ENCODE measurements around the gene MT1A. TPM values are rescaled to one million over a fixed set of nuclear protein-coding genes. Genes with fewer than 3 reads are reported as not detected.

Gene MT1A
- total and polyA plus RNA-seq, 8 donors, result 0.78 to 24.1 (median 2.0) TPM; not detected in 4

DNA sequence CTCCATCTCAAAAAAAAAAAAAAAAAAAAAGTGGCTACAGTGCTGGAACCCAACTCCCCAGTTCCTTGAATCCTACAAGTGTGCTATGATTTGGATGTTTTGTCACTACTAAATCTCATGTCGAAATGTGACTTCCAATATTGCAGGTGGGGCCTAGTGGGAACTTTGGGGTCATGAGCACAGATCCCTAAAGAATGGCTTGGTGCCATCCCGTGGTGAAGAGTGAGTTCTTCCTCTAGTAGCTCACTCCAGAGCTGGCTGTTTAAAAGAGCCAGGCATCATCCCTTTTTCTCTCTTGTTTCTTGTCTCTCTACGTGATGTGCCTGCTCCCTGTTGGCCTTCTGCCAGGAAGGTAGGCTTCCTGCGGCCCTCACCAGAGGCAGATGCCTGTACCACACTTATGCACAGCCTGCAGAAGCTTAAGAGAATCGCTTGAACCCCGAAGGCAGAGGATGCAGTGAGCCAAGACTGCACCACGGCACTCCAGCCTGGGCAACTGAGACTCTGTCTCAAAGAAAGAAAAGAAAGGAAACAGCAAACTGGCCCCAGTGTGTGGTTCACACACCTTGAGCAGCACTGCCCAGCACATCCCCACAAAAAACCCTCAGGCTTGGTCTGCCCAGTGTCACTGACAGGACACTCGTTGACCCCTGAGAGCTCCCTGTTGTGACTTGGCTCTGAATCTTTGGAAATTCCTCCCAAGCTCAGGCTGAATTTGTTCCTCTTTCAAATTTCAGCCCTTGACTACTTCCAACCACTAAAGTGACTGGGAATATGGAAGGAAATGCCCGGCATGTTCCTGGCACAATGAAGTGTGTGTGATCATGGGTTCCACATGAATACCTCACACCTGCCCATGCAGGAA, 9.7 kb upstream of the MT1A start:
- TF ChIP-seq, protein P1, sequence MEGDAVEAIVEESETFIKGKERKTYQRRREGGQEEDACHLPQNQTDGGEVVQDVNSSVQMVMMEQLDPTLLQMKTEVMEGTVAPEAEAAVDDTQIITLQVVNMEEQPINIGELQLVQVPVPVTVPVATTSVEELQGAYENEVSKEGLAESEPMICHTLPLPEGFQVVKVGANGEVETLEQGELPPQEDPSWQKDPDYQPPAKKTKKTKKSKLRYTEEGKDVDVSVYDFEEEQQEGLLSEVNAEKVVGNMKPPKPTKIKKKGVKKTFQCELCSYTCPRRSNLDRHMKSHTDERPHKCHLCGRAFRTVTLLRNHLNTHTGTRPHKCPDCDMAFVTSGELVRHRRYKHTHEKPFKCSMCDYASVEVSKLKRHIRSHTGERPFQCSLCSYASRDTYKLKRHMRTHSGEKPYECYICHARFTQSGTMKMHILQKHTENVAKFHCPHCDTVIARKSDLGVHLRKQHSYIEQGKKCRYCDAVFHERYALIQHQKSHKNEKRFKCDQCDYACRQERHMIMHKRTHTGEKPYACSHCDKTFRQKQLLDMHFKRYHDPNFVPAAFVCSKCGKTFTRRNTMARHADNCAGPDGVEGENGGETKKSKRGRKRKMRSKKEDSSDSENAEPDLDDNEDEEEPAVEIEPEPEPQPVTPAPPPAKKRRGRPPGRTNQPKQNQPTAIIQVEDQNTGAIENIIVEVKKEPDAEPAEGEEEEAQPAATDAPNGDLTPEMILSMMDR (IDR thresholded peaks at IDR 0.05), result no peak
- Histone ChIP-seq H3K27ac (no peak overlapping the region), H3K36me3 (no peaks in the 10 kb centered on the region), H3K9me3 (no peaks in the 10 kb centered on the region), H3K27me3 (peaks cover 8 to 73% of the 10 kb centered on the region in 2 donors), H3K4me3 (no peak overlapping the region), H3K4me1 (peaks cover 5 to 28% of the 10 kb centered on the region in 2 donors)
- no peak for DNase-seq
- intact Hi-C loops (cut with DNase I), result no loop called here
- no peak for ATAC-seq

DNA sequence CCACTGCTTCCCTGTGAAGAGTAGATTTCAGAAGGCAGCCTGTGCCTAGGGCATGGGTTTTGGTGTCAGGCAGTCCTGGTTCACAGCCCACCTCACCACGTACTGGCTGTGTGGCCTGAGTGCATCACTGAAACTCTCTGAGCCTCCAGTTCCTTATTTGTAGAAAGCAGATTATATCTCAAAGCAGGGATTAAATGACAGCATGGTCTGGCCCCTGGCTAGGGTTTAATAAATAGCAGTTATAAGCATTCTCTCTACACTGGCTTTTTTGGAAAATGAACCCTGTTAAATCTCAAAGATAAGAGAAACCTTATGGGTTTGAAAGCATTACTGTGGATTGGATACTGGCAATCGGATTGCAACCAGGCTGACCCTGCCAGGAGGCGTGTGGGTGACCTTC, 8.9 kb upstream of the MT1A start:
- Histone ChIP-seq H3K27ac (no peak overlapping the region), H3K36me3 (no peaks in the 10 kb centered on the region), H3K4me1 (peaks cover 5 to 31% of the 10 kb centered on the region in 2 donors), H3K27me3 (peaks cover 8 to 77% of the 10 kb centered on the region in 2 donors), H3K9me3 (no peaks in the 10 kb centered on the region), H3K4me3 (no peak overlapping the region)
- DNase-seq (no peak), ATAC-seq (no peak)
- TF ChIP-seq, protein P1 (IDR thresholded peaks at IDR 0.05), result no peak
- intact Hi-C loops (cut with DNase I), result no loop called here

DNA sequence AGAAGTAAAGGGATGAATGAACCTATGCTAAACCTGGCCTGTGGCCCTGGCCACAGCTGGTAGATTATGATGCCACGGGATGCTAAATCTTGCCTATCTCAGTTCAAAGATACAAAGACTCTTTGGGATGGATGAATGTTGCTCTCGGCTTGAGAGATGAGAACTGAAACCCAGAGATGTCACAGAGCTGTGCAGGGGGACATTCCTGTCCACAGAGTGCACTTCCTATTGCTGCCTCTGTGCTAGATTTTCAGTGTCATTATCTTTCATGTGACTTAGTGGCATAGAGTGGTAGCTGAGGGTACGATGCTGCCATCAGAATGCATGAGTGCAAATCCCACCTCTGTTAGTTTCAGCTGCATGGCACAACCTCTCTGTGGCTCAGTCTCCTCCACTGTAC, 8.3 kb upstream of the MT1A start:
- peaks cover 5 to 31% of the 10 kb centered on the region in 2 donors for H3K4me1 ChIP-seq
- intact Hi-C loops (cut with DNase I), result no loop called here
- DNase-seq (no peak), ATAC-seq (no peak)
- H3K27ac ChIP-seq, result no peak overlapping the region
- no peaks in the 10 kb centered on the region for H3K9me3 ChIP-seq
- H3K4me3 ChIP-seq, result no peak overlapping the region
- H3K27me3 ChIP-seq, result peaks cover 12 to 77% of the 10 kb centered on the region in 2 donors
- TF ChIP-seq, protein P1 (IDR thresholded peaks at IDR 0.05), result no peak
- no peaks in the 10 kb centered on the region for H3K36me3 ChIP-seq

DNA sequence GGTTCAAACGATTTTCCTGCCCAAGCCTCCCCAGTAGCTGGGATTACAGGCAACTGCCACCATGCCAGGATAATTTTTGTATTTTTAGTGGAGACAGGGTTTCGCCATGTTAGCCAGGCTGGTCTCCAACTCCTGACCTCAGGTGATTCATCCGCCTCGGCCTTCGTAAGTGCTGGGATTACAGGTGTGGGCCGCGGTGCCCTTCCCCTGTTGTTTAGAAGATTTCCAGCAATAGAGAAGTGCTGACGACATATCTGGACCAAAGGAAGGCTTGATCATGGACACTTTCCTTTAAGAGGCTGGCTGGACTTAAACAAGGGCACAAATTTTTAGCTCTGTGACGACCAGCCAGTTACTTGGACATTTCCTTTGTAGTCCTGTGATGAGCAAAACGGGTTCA, 7.3 kb upstream of the MT1A start:
- peaks cover 5 to 26% of the 10 kb centered on the region in 2 donors for H3K4me1 ChIP-seq
- intact Hi-C loops (cut with DNase I), result no loop called here
- TF ChIP-seq, protein P1 (IDR thresholded peaks at IDR 0.05), result no peak
- H3K36me3 ChIP-seq, result no peaks in the 10 kb centered on the region
- DNase-seq (no peak), ATAC-seq (no peak)
- no peak overlapping the region for H3K4me3 ChIP-seq
- no peak overlapping the region for H3K27ac ChIP-seq
- no peaks in the 10 kb centered on the region for H3K9me3 ChIP-seq
- H3K27me3 ChIP-seq, result peaks cover 19 to 77% of the 10 kb centered on the region in 2 donors

DNA sequence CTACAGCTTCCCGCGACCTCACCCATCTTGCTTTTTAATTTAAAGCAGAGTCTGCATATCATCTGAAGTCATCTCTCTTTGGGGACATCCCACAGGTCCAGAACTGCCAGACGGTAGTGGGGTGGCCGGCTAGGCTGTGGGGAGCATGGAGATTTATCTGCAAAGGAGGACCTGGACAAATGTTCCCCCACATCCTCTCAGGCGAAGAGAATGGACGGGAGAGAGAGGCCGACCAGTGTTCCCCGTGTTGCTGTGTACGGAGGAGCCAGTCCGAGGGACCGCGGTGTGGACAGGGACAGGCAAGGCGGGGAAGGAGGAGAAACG, 6.7 kb upstream of the MT1A start:
- intact Hi-C loops (cut with DNase I), result no loop called here
- TF ChIP-seq, protein P1 (IDR thresholded peaks at IDR 0.05), result no peak
- DNase-seq, result no peak
- Histone ChIP-seq H3K4me3 (peak overlapping the region; percentile 41 to 44), H3K9me3 (no peaks in the 10 kb centered on the region), H3K27me3 (peaks cover 19 to 77% of the 10 kb centered on the region in 2 donors), H3K27ac (peak overlapping the region; percentile 51 to 66), H3K36me3 (no peaks in the 10 kb centered on the region), H3K4me1 (peaks cover under 1 to 21% of the 10 kb centered on the region in 2 donors)
- no peak for ATAC-seq
